GM12872 (cell line): ENCODE data around the gene GUCY1B1.

Source experiments
- CTCF ChIP-seq: IDR thresholded peaks from 3 replicates; pipeline ENCODE4 v1.5.1; 2011; ENCODE audit warnings: low read depth, mild to moderate bottlenecking, low read length, moderate library complexity; ENCODE audit not compliant: insufficient read depth

GUCY1B1 gene

GRCh38 chr4:155819066-155819465, 60.2 kb downstream of the GUCY1B1 start:
- no peak for TF ChIP-seq CTCF

GRCh38 chr4:155820887-155821518, 62.2 kb downstream of the GUCY1B1 start:
- TF ChIP-seq CTCF = no peak

GRCh38 chr4:155822572-155822971, 63.8 kb downstream of the GUCY1B1 start:
- no peak for TF ChIP-seq CTCF

GRCh38 chr4:155828628-155829027, 69.8 kb downstream of the GUCY1B1 start:
- TF ChIP-seq CTCF = no peak

- no peak for TF ChIP-seq CTCF
Observed at GRCh38 chr4:155832664-155833063, 73.8 kb downstream of the GUCY1B1 start.

GRCh38 chr4:155837203-155837796, 78.5 kb downstream of the GUCY1B1 start:
- no peak for TF ChIP-seq CTCF

- no peak for TF ChIP-seq CTCF
Observed at GRCh38 chr4:155842080-155842479, 83.3 kb downstream of the GUCY1B1 start.
